Keratinocyte (primary cell): ENCODE results near the gene KIFC3.

Source experiments
- EZH2 ChIP-seq: IDR thresholded peaks from one replicate; pipeline ENCODE4 v1.6.1; 2012; ENCODE audit warnings: inconsistent platforms, mild to moderate bottlenecking, low read length, moderate library complexity
- TF ChIP-seq, protein P1 (sequence below), 3 experiments: IDR thresholded peaks in 1 of 3; conservative IDR thresholded peaks in 1 of 3; optimal IDR thresholded peaks in 1 of 3; 2 replicates in 2 of 3; 3 replicates in 1 of 3; pipeline versions ENCODE3 to v1.5.1; 2011; ENCODE audit warnings: low read length in 3 of 3, mild to moderate bottlenecking in 3 of 3, moderate library complexity in 2 of 3, control low read depth in 1 of 3, inconsistent platforms in 1 of 3; ENCODE audit not compliant: insufficient read depth in 2 of 3; ENCODE audit errors: extremely low read depth in 1 of 3

DNA sequence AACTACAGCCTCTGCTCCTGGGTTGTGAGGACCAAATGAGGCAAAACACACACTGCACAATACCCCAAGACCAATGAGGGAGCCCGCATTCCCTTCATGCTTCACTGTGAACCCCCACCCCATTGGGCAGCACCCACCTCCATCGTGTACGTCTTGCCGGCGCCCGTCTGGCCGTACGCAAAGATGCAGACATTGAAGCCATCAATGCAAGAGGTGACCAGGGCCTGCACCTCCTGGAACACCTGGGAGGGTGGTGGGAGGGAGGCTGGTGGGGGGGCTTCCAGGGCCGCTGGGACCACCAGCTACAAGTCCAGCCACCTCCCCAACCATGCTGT, 38.3 kb downstream of the KIFC3 start:
- TF ChIP-seq, protein P1, sequence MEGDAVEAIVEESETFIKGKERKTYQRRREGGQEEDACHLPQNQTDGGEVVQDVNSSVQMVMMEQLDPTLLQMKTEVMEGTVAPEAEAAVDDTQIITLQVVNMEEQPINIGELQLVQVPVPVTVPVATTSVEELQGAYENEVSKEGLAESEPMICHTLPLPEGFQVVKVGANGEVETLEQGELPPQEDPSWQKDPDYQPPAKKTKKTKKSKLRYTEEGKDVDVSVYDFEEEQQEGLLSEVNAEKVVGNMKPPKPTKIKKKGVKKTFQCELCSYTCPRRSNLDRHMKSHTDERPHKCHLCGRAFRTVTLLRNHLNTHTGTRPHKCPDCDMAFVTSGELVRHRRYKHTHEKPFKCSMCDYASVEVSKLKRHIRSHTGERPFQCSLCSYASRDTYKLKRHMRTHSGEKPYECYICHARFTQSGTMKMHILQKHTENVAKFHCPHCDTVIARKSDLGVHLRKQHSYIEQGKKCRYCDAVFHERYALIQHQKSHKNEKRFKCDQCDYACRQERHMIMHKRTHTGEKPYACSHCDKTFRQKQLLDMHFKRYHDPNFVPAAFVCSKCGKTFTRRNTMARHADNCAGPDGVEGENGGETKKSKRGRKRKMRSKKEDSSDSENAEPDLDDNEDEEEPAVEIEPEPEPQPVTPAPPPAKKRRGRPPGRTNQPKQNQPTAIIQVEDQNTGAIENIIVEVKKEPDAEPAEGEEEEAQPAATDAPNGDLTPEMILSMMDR (optimal IDR thresholded peaks at IDR 0.05 in 1 of 3, IDR thresholded peaks at IDR 0.05 in 1 of 3, conservative IDR thresholded peaks at IDR 0.05 in 1 of 3; ENCODE audit: extremely low read depth in 1 of 3, insufficient read depth in 2 of 3, low read length in 3 of 3) = no peak
- no peak for TF ChIP-seq EZH2
